Measurements from ENCODE around the gene PRPF6.

DNA sequence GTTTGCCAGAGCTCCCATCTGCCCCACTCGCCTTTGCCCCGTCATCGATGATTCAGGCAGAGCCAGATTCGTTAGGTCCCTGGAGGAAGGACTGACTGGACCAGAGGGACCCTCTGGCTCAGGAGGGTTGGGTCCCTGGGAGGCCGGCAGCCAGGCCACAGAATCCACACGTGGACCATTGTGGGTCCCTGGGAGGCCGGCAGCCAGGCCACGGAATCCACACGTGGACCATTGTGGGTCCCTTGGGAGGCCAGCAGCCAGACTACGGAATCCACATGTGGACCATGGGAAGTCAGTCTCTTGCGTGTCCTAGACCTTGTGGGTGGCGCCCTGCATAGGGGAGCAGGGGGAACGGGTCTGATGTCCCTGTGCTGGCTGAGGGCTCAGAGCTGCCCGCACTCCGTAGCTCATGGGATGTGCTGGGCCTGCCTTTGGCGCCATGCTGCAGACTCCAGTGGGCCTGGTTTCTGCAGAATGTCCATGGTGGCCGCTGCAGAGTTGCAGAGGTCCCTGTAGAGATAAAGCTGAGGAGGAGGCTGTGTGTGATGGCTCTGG is 48.2 kb upstream of the PRPF6 start:
- TF ChIP-seq CTCF (IDR thresholded peaks at IDR 0.05; ENCODE audit: extremely low read depth in 1 of 2, insufficient read depth in 1 of 2, low read depth in 1 of 2, low read length in 2 of 2) (no peak), POLR2A (IDR thresholded peaks at IDR 0.05; ENCODE audit: low read depth, low read length) (no peak), JUN (IDR thresholded peaks at IDR 0.05; ENCODE audit: borderline replicate concordance, insufficient read depth, insufficient read length, low read depth) (no peak)
